Activated CD8-positive, alpha-beta memory T cell treated with anti-CD3 and anti-CD28 coated beads, Interleukin-2, amount 50 U/mL, for 48 hours (primary cell): ENCODE data around the gene PTPRJ.
"Not testable (repeated sequence)": the region's sequence is repeated elsewhere in the genome, so short reads cannot be mapped to it uniquely, and the experiment has no call there.

Experiments used
- DNase-seq: peaks from one replicate; pipeline ENCODE4 v3.0.0-alpha.2; 2020

Gene PTPRJ

DNA sequence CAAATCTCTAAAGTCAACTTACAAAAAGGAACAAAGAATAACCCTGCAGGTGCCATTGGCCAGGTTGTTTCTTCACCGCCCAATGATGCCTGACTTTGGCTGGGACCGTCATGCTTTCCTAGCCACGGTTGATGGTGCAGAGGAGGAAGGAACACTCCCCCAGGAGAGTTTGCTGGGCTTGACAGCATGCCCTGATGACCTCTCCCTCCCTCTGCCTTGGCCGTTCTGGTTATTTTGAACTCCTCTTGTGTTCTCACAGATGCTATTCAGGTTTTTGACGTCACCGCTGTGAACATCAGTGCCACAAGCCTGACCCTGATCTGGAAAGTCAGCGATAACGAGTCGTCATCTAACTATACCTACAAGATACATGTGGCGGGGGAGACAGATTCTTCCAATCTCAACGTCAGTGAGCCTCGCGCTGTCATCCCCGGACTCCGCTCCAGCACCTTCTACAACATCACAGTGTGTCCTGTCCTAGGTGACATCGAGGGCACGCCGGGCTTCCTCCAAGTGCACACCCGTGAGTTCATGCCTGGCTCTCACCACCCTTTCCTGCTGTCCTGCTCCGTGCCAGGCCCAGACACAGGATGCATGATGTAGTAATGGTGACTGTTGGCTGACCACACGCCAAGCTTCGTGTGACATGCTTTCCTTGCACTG, 147.3 kb downstream of the PTPRJ start:
- DNase-seq, result no peak

GRCh38 chr11:48129697-48130395, 149.5 kb downstream of the PTPRJ start:
- no peak for DNase-seq

GRCh38 chr11:48134221-48134922, 154.0 kb downstream of the PTPRJ start:
- no peak for DNase-seq

DNA sequence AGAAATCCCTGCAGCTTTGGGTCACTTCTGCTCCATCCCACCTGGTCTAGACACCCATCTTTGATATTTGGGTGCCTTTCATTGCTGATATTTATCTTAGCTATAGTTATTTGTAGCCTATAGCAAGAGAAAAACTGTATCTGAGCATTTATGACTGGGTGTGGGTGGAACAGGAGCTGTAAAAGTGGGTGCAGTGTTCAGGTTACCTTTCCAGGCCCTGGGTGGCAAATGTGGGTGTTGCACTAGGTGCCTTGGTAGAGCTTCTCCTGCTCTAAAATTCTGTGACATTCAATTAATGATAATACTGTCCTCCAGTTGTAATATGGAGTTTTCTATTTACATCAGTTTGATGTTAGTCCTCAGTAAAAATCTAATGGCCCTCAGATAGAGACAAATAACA, 157.9 kb downstream of the PTPRJ start:
- DNase-seq, result no peak

- DNase-seq, result not testable (repeated sequence)
These were observed 159.5 kb downstream of the PTPRJ start for GRCh38 chr11:48139896-48140295.

GRCh38 chr11:48141475-48142122, 161.2 kb downstream of the PTPRJ start:
- DNase-seq, result no peak

- DNase-seq, result no peak
These were observed 162.5 kb downstream of the PTPRJ start for GRCh38 chr11:48142889-48143288.

GRCh38 chr11:48148749-48149148, 168.4 kb downstream of the PTPRJ start:
- no peak for DNase-seq

DNA sequence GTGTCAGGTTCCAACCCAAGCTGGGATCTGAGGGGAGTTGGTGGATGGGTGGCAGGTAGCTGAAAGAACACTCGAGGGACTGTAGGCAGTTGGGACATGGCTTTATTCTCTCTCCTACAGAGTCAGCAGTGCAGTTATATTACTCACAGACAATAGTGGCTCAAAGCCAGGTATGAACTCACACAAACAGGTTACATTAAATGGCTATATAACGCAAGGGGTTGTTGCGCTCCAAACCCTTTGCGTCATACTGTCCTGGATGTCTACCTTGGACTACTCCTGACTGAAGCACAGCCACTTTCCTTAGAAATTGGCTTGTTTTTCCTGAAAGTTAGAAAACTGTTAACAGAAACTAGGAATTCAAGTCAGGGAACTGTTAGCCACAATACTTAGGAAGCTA, 169.9 kb downstream of the PTPRJ start:
- DNase-seq, result no peak

GRCh38 chr11:48154151-48154550, 173.8 kb downstream of the PTPRJ start:
- DNase-seq, result no peak

GRCh38 chr11:48161951-48162884, 181.9 kb downstream of the PTPRJ start:
- DNase-seq, result no peak

DNA sequence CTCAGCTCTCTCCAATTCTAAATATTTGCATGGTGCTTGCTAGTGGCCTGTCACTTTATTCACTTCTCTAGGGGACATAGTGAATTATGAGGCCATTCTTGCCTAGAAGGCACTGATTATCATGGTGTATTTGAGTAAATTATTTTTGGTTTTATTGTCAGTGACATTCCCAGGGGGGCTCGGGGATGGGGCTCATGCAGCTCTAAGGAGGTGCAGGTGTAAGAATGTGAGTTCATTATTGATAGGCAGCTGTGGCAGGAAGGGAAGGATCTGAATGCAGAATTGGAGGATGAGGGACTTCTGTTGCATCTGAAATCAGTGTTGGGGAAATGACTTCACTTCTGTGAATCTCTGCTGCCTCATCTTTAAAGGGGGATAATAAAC, 182.5 kb downstream of the PTPRJ start:
- no peak for DNase-seq

GRCh38 chr11:48163360-48164100, 183.2 kb downstream of the PTPRJ start:
- DNase-seq, result no peak

DNA sequence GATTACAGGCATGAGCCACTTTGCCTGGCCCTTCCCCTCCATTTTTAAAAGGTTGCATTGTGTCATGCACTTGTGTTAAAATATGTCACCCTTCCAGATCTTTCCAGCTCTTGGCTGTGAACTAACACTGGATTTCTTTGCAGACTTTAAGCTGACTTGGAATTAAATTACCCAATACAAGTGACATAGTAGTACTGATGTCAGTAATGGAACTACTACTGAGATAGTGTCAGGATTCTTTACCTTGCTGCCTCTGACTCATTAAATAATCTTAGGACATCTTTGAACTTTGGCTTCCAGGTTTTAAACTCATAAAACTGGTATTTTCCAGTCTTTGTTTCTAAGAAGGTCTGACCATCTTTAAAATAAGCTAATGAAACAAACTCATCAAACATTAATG, 184.5 kb downstream of the PTPRJ start:
- DNase-seq, result no peak

- DNase-seq, result no peak
These were observed 185.1 kb downstream of the PTPRJ start for GRCh38 chr11:48165426-48165825.

DNA sequence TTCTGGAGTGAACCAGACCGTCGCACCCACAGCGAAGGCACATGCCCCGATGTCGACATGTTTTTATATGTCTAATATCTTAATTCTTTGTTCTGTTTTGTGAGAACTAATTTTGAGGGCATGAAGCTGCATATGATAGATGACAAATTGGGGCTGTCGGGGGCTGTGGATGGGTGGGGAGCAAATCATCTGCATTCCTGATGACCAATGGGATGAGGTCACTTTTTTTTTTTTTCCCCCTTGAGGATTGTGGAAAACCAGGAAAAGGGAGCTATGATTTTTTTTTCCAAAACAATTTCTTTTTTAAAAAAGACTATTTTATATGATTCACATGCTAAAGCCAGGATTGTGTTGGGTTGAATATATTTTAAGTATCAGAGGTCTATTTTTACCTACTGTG, 187.0 kb downstream of the PTPRJ start:
- DNase-seq, result no peak

GRCh38 chr11:48168815-48169214, 188.5 kb downstream of the PTPRJ start:
- no peak for DNase-seq

DNA sequence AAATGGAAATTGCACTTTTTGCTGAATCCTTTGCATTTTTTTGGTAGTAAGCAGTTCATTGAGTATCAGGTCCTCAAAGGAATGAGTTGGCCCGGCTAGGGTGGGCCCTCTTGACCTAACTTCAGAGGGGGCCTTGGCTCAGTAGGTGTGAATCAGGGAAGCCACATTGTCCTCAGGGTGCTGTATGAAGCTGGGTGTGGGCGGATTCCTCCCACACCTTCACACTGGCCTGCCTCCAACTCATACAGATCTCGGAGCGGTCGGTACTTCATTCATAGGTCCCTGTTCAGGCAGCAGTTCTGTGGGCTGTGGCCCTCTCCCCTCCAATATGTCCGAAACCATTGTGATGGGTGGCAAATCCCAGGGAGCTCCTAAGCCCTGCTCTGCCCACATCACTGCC, 188.9 kb downstream of the PTPRJ start:
- no peak for DNase-seq

DNA sequence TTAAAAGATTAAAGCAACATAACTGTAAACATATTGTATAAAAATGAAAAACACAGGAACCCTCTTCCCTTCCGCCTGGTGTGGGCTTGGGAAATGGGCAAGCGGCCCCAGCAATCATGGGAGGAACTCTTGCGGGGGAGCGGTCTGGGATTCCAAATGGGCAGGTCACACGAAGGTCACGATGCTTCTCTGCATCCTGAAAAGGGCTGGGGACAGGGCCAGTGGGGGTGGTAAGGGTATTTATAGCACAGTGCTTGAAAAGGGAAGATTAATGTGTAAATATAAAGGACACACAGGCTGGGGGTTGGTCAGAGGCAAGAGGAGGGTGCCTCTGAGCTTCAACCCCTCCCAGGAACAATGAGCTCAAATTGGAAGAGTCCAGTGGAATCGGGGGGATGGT, 189.4 kb downstream of the PTPRJ start:
- DNase-seq, result no peak

GRCh38 chr11:48170241-48171233, 190.2 kb downstream of the PTPRJ start:
- DNase-seq, result no peak
